WERI-Rb-1 (cell line): Measurements from ENCODE around the gene GIMD1.

Experiments
- DNase-seq: peaks from one replicate; pipeline ENCODE4 v3.0.0-alpha.2; 2020
- H3K27ac ChIP-seq: fragments of 250-450 bp; sonication (Bioruptor Pico); 2 replicates; pipeline ENCODE4 v1.5.1; 2020; ENCODE audit warnings: mild to moderate bottlenecking, moderate library complexity
- H3K27me3 ChIP-seq: fragments of 250-450 bp; sonication (Bioruptor Pico); 2 replicates; pipeline ENCODE4 v1.5.1; 2021; ENCODE audit warnings: mild to moderate bottlenecking, low read depth, moderate library complexity; ENCODE audit not compliant: insufficient read depth, severe bottlenecking
- H3K36me3 ChIP-seq: fragments of 250-450 bp; sonication (Bioruptor Pico); 2 replicates; pipeline ENCODE4 v1.5.1; 2020; ENCODE audit warnings: mild to moderate bottlenecking, moderate library complexity
- H3K4me3 ChIP-seq: 2 replicates; pipeline ENCODE4 v1.5.1; 2011; ENCODE audit warnings: low read depth, mild to moderate bottlenecking, control low read depth, low read length
- H3K9me3 ChIP-seq: fragments of 250-450 bp; sonication (Bioruptor Pico); 2 replicates; pipeline ENCODE4 v1.5.1; 2021; ENCODE audit warnings: mild to moderate bottlenecking, moderate library complexity; ENCODE audit not compliant: severe bottlenecking
- TF ChIP-seq, protein P1 (sequence below): IDR thresholded peaks from 2 replicates; pipeline ENCODE4 v1.5.1; 2011; ENCODE audit warnings: low read depth, mild to moderate bottlenecking, control low read depth, inconsistent platforms, low read length

Gene GIMD1

GRCh38 chr4:106316773-106317409, 51.7 kb downstream of the GIMD1 start:
- TF ChIP-seq, protein P1, sequence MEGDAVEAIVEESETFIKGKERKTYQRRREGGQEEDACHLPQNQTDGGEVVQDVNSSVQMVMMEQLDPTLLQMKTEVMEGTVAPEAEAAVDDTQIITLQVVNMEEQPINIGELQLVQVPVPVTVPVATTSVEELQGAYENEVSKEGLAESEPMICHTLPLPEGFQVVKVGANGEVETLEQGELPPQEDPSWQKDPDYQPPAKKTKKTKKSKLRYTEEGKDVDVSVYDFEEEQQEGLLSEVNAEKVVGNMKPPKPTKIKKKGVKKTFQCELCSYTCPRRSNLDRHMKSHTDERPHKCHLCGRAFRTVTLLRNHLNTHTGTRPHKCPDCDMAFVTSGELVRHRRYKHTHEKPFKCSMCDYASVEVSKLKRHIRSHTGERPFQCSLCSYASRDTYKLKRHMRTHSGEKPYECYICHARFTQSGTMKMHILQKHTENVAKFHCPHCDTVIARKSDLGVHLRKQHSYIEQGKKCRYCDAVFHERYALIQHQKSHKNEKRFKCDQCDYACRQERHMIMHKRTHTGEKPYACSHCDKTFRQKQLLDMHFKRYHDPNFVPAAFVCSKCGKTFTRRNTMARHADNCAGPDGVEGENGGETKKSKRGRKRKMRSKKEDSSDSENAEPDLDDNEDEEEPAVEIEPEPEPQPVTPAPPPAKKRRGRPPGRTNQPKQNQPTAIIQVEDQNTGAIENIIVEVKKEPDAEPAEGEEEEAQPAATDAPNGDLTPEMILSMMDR: no peak
- no peak for DNase-seq
- H3K36me3 ChIP-seq: peaks cover 15% of the 10 kb centered on the region

DNA sequence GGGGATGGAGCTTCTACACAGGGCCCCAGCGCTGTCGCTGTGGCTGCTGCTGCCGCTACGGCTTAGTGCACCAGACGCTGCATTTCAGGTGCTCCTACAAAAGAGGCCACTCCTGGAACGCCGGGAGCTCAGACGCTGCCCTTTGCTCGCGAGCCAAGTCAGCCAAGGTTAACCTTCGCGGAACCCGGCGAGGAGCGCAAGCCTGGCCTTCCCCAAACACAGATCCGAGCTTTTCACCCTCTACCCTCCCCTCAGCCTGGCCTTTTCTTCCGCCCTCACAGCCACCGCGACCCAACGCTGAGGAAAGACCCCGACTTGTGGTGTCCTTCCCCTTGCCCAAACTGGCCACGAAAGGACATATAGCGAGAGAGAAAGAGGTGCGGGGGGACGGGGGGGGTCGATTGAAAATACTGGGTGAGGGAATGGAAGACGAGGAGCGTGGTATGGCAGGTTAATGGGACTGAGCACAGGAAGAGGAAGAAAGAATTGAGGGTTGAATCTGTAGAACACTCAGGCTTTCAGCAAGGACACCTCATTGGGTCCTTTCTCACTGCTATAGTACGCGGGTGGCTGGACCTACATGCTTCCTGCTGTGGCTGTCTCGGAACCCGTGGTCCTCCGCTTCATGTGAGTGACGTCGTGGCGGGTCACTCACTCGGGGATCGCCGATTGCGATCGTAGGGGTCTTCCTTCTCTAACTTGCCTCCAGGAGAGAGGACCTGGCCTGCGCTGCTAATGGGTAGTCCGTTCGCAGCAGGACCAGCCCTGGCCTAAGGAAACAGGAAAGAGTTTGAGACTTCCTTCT, 52.4 kb downstream of the GIMD1 start, which contains the start of the genes AIMP1 and TBCK:
Gene AIMP1, plus strand, starts transcription at position 583 of the 805 bp plus-strand sequence. CDS start 8,460 bp downstream, outside the sequence.
Gene TBCK, minus strand, starts transcription at position 242 of the 805 bp plus-strand sequence. CDS start 7,249 bp downstream, outside the sequence.
- Histone ChIP-seq H3K9me3 (no peaks in the 10 kb centered on the region), H3K4me3 (peak within 1 kb of the TSS; percentile 66), H3K27ac (peak within 1 kb of the TSS; percentile 100), H3K36me3 (peaks cover 8% of the 10 kb centered on the region), H3K27me3 (no peaks in the 10 kb centered on the region)
- DNase-seq: peak; percentile 96
- TF ChIP-seq, protein P1: no peak

More at GRCh38 chr4:106316773-106317409, 51.7 kb downstream of the GIMD1 start:
- Histone ChIP-seq H3K27me3 (no peaks in the 10 kb centered on the region), H3K4me3 (peak overlapping the region; percentile 66), H3K9me3 (no peaks in the 10 kb centered on the region), H3K27ac (peak overlapping the region; percentile 100)

DNA sequence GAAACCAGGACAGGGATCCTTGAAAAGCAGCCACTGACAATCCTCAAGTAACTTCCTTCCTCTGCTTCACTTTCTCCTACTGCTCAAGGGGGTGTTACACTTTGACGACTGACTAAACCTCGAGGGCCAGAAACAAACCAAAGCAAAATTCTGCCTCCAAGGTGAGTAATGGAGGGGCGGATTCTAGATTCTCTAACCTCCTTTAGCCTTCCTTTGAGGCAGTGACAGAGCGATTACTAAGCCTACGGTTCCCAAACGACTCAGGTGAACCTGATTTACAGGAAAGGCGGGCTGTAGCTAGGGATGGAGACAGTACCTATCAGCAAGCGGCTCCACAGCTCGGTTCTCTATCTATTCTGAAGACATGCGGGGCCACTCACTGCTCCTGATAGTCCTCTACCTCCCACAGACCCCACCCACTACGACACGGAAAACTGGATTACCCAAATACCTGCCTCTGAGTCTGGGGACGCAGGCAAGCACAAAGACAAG, 53.1 kb downstream of the GIMD1 start:
- no peak for DNase-seq
- Histone ChIP-seq H3K9me3 (no peaks in the 10 kb centered on the region), H3K27me3 (no peaks in the 10 kb centered on the region), H3K4me3 (peak overlapping the region; percentile 66), H3K36me3 (peaks cover 8% of the 10 kb centered on the region), H3K27ac (peak overlapping the region; percentile 100)
- TF ChIP-seq, protein P1: no peak

GRCh38 chr4:106314960-106315359, 53.6 kb downstream of the GIMD1 start:
- H3K9me3 ChIP-seq: no peaks in the 10 kb centered on the region
- H3K4me3 ChIP-seq: peak overlapping the region; percentile 66
- peak overlapping the region; percentile 100 for H3K27ac ChIP-seq
- no peaks in the 10 kb centered on the region for H3K27me3 ChIP-seq
- DNase-seq: no peak
- peaks cover 8% of the 10 kb centered on the region for H3K36me3 ChIP-seq
- TF ChIP-seq, protein P1: no peak

GRCh38 chr4:106312997-106313522, 55.5 kb downstream of the GIMD1 start:
- TF ChIP-seq, protein P1: no peak
- H3K9me3 ChIP-seq: no peaks in the 10 kb centered on the region
- H3K36me3 ChIP-seq: peaks cover 15% of the 10 kb centered on the region

More at GRCh38 chr4:106312997-106313522, 55.5 kb downstream of the GIMD1 start:
- no peak for DNase-seq
- Histone ChIP-seq H3K27ac (no peak overlapping the region), H3K4me3 (no peak overlapping the region), H3K27me3 (no peaks in the 10 kb centered on the region)
